Body of pancreas (tissue), 4 donors: Measurements from ENCODE around the gene VANGL1. TPM values are rescaled to one million over a fixed set of nuclear protein-coding genes. Genes with fewer than 3 reads are reported as not detected.

Experiments
- ATAC-seq: fragments of 150-250 bp; one replicate; pipeline ENCODE4 v1.9.1; 2016
- DNase-seq, 4 donors: peaks; one replicate each; pipeline ENCODE4 v3.0.0-alpha.2; 2019
- H3K27ac ChIP-seq, 4 donors: fragments of 200-600 bp; sonication (generic); 1 replicate in 3 of 4; 2 replicates in 1 of 4; pipeline versions ENCODE4 v1.5.1 to v1.6.1; 2016 to 2019; ENCODE audit warnings: mild to moderate bottlenecking in 1 of 4, mixed read lengths in 1 of 4, moderate library complexity in 1 of 4
- H3K27me3 ChIP-seq, 2 donors: fragments of 200-600 bp; sonication (generic); one replicate each; pipeline ENCODE4 v1.6.0; 2016; ENCODE audit warnings: mild to moderate bottlenecking in 1 of 2
- H3K36me3 ChIP-seq, 2 donors: fragments of 200-600 bp; sonication (generic); replicated peaks in 1 of 2; 2 replicates each; pipeline ENCODE4 v1.5.1; 2016; ENCODE audit warnings: low read depth in 2 of 2; ENCODE audit not compliant: insufficient read depth in 1 of 2
- H3K4me1 ChIP-seq: fragments of 200-600 bp; sonication (generic); one replicate; pipeline ENCODE4 v1.6.0; 2016
- H3K4me3 ChIP-seq, 2 donors: fragments of 200-600 bp; sonication (generic); 1 replicate in 1 of 2; 2 replicates in 1 of 2; pipeline ENCODE4 v1.5.1; 2016 to 2019
- H3K9me3 ChIP-seq, 3 donors: fragments of 200-600 bp; sonication (generic); 1 replicate in 2 of 3; 2 replicates in 1 of 3; pipeline ENCODE4 v1.5.1; 2016
- CTCF ChIP-seq, 7 experiments: fragments of 450-650 bp in 4 of 7; fragments of 200-600 bp in 3 of 7; sonication (generic) in 3 of 7; IDR thresholded peaks; one replicate each; pipeline ENCODE4 v1.5.1; 2016 to 2019; ENCODE audit warnings: antibody characterized with exemption in 7 of 7
- POLR2A ChIP-seq, 3 donors: fragments of 450-650 bp; IDR thresholded peaks; one replicate each; pipeline ENCODE4 v1.6.1; 2016; ENCODE audit warnings: antibody characterized with exemption in 3 of 3, mild to moderate bottlenecking in 2 of 3
- WGBS, 2 donors: methylation state at CpG; one replicate each; pipeline ENCODE4 v1.1.5; 2017; 5-methylcytosine and 5-hydroxymethylcytosine counted together
- intact Hi-C: fragments of 100-400 bp; cut with DNase I; formaldehyde crosslinking; loops from one replicate; pipeline ENCODE4 v1.15.1; 2023
- total RNA-seq, 2 donors: library from RNA; depleted of rRNA; stranded (reverse); fragments of >200 nt; gene quantifications; one replicate each; pipeline ENCODE4 v1.1.0, GENCODE V29; 2016

Gene VANGL1
- total RNA-seq, 2 donors from 2014 or later: 2.6 to 3.9 TPM

- Histone ChIP-seq H3K36me3 (no peaks in the 10 kb centered on the region), H3K9me3 (no peaks in the 10 kb centered on the region), H3K4me3 (no peak overlapping the region), H3K27ac (no peak overlapping the region), H3K4me1 (peaks cover 11% of the 10 kb centered on the region), H3K27me3 (no peaks in the 10 kb centered on the region)
- 70 to 81% methylated on average over 5 of the region's 5 CpGs for WGBS, 2 donors
- ATAC-seq: no peak
- DNase-seq: no peak
- TF ChIP-seq POLR2A (IDR thresholded peaks at IDR 0.05) (no peak), CTCF (IDR thresholded peaks at IDR 0.05) (no peak)
- intact Hi-C loops: no loop called here
Measured at GRCh38 chr1:115718011-115718754, 76.4 kb downstream of the VANGL1 start.

DNA sequence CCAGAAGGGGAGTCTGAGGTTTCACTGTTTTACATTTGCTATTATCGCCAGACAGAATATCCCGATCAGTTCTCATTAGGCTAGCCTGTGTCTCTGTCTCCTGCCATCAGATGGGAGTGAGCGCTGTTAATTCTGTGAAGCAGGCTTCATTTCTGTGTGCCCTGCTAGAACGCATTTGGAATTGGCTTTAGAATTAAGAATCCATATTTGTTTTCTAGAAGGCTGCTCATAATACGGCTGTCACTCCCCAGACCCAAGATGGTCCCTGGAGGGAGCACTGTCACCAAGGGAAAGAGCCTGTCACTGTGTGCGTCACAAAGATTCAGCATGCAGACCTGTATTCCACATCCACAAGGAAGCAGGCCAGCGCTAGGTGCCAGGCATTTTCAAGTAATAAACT lies 77.5 kb downstream of the VANGL1 start:
- peaks cover under 1% of the 10 kb centered on the region for H3K4me1 ChIP-seq
- 90 to 94% methylated on average over 4 to 7 of the region's 7 CpGs for WGBS, 2 donors
- H3K27ac ChIP-seq: no peak overlapping the region
- DNase-seq (no peak), ATAC-seq (no peak)
- intact Hi-C loops: no loop called here
- no peaks in the 10 kb centered on the region for H3K27me3 ChIP-seq
- TF ChIP-seq CTCF (IDR thresholded peaks at IDR 0.05): no peak
- no peak for TF ChIP-seq POLR2A (IDR thresholded peaks at IDR 0.05)
- no peaks in the 10 kb centered on the region for H3K9me3 ChIP-seq
- no peak overlapping the region for H3K4me3 ChIP-seq
- H3K36me3 ChIP-seq: no peaks in the 10 kb centered on the region

DNA sequence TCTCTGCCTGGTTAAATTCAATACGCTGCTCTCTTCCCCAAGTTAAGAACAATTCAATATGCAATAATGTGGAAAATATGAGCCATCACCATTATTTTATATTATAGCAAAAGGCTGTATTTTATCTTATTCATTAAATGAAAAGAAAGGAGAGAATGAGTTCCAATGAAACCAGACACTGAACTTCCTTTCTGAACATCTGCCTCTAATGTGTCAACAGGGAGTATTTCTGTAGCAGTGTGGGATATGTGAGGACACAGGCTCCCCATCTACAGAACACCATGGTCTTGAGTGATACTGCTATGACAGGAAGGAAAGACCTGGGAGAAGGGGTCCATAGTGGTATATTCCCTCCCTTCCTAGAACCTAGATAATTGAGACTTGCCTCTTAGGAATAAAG lies 80.5 kb downstream of the VANGL1 start:
- DNase-seq (no peak), ATAC-seq (no peak)
- Histone ChIP-seq H3K9me3 (no peaks in the 10 kb centered on the region), H3K27me3 (no peaks in the 10 kb centered on the region), H3K4me3 (no peak overlapping the region), H3K36me3 (no peaks in the 10 kb centered on the region), H3K27ac (no peak overlapping the region), H3K4me1 (no peaks in the 10 kb centered on the region)
- 83 to 86% methylated on average over 1 of the region's 1 CpG for WGBS, 2 donors
- TF ChIP-seq POLR2A (IDR thresholded peaks at IDR 0.05) (no peak), CTCF (IDR thresholded peaks at IDR 0.05) (no peak)
- intact Hi-C loops: no loop called here

GRCh38 chr1:115723756-115724155 lies 82.0 kb downstream of the VANGL1 start:
- Histone ChIP-seq H3K36me3 (no peaks in the 10 kb centered on the region), H3K4me3 (no peak overlapping the region), H3K27ac (no peak overlapping the region), H3K27me3 (no peaks in the 10 kb centered on the region), H3K9me3 (no peaks in the 10 kb centered on the region), H3K4me1 (no peaks in the 10 kb centered on the region)
- DNase-seq (no peak), ATAC-seq (no peak)
- TF ChIP-seq CTCF (IDR thresholded peaks at IDR 0.05) (no peak), POLR2A (IDR thresholded peaks at IDR 0.05) (no peak)
- WGBS, 2 donors: 50 to 59% methylated on average over 5 of the region's 5 CpGs
- intact Hi-C loops: no loop called here

GRCh38 chr1:115725600-115725999 lies 83.8 kb downstream of the VANGL1 start:
- no peaks in the 10 kb centered on the region for H3K27me3 ChIP-seq
- no peaks in the 10 kb centered on the region for H3K36me3 ChIP-seq
- no peaks in the 10 kb centered on the region for H3K4me1 ChIP-seq
- H3K27ac ChIP-seq: no peak overlapping the region
- no peak for DNase-seq
- no peaks in the 10 kb centered on the region for H3K9me3 ChIP-seq
- WGBS, 2 donors: 72 to 82% methylated on average over 2 of the region's 2 CpGs
- TF ChIP-seq CTCF (IDR thresholded peaks at IDR 0.05) (no peak), POLR2A (IDR thresholded peaks at IDR 0.05) (no peak)
- no peak overlapping the region for H3K4me3 ChIP-seq
- ATAC-seq: no peak
- intact Hi-C loops: no loop called here
